Ovary (tissue), 9 donors: Measurements from ENCODE around the gene H2BK1. TPM values are rescaled to one million over a fixed set of nuclear protein-coding genes. Genes with fewer than 3 reads are reported as not detected.

Experiments
- DNase-seq, 5 donors: peaks; one replicate each; pipeline ENCODE4 v3.0.0-alpha.2; 2019 to 2020
- H3K27ac ChIP-seq, 2 donors: fragments of 200-600 bp; one replicate each; pipeline versions ENCODE4 v1.5.1 to v1.8.0; 2019 to 2022
- H3K27me3 ChIP-seq: fragments of 200-600 bp; one replicate; pipeline ENCODE4 v1.8.0; 2022
- H3K36me3 ChIP-seq: fragments of 200-600 bp; sonication (generic); one replicate; pipeline ENCODE4 v1.5.1; 2019
- H3K4me1 ChIP-seq: one replicate; pipeline ENCODE4 v1.8.1; 2013; ENCODE audit warnings: mild to moderate bottlenecking, moderate library complexity; ENCODE audit not compliant: insufficient read depth
- H3K4me3 ChIP-seq: fragments of 200-600 bp; sonication (generic); one replicate; pipeline ENCODE4 v1.5.1; 2017
- H3K9me3 ChIP-seq, 2 donors: fragments of 200-600 bp in 1 of 2; sonication (generic) in 1 of 2; one replicate each; pipeline versions ENCODE4 v1.5.1 to v1.8.1; 2013 to 2019; ENCODE audit warnings: mild to moderate bottlenecking in 1 of 2, moderate library complexity in 1 of 2
- EP300 ChIP-seq: sonication (generic); formaldehyde crosslinking; IDR thresholded peaks from one replicate; pipeline ENCODE4 v1.6.1; 2017; ENCODE audit warnings: antibody characterized with exemption
- POLR2A ChIP-seq: fragments of 450-650 bp; IDR thresholded peaks from one replicate; pipeline ENCODE4 v1.6.1; 2017; ENCODE audit warnings: antibody characterized with exemption, mild to moderate bottlenecking, moderate library complexity
- WGBS, 3 donors: extraction: QIAGEN DNeasy Blood & Tissue Kit in 1 of 3; methylation state at CpG; one replicate each; pipeline versions ENCODE4 v1.1.5 to v1.1.7; 2013 to 2017; 5-methylcytosine and 5-hydroxymethylcytosine counted together
- intact Hi-C, 4 donors: fragments of 100-400 bp; cut with DNase I; formaldehyde crosslinking; loops; one replicate each; pipeline versions ENCODE4 v1.11.0 to v1.15.1; 2022 to 2023
- polyA plus RNA-seq, 2 donors: library from polyadenylated mRNA; stranded (reverse); fragments of 200-250 nt in 1 of 2; fragments of 350-450 nt in 1 of 2; fragmentation: Illumina TruSeq in 1 of 2; extraction: RNeasy Lipid Tissue Mini Kit (QIAGEN cat#74804) in 1 of 2; gene quantifications; one replicate each; pipeline ENCODE4 v1.2.3, GENCODE V29; 2013 to 2014
- total RNA-seq, 7 donors: library from RNA; depleted of rRNA in 2 of 7; stranded (reverse); fragments of >200 nt in 2 of 7; fragmentation: NEBNext Ultra II Directional in 3 of 7; extraction: Animal tissue kit (Norgen Biotek cat#: 25700) in 3 of 7; gene quantifications; one replicate each; pipeline versions ENCODE4 v1.1.0 to v1.2.4, GENCODE V29; 2016 to 2023
- TF ChIP-seq, protein P1 (sequence below), 3 donors: fragments of 450-650 bp in 2 of 3; fragments of 200-600 bp in 1 of 3; IDR thresholded peaks; one replicate each; pipeline versions ENCODE4 v1.5.1 to v1.8.0; 2016 to 2022; ENCODE audit warnings: antibody characterized with exemption in 3 of 3, mild to moderate bottlenecking in 1 of 3
- donor health status: DM: no; HTN: no; CAD: no; lungs with moderate emphysema.
- donor health status: DM: no; HTN: no; CAD: no.
- donor health status: Bipolar disorder and iron deficiency.
- donor health status: DM: yes; HTN: yes; CAD: no.
- donor health status: DM: no; HTN: no; CAD: no.
- donor health status: DM: yes; HTN: yes; CAD: no.

H2BK1 gene
- total and polyA plus RNA-seq, 9 donors, result 0.36 to 1.3 (median 1.0) TPM; not detected in 5

GRCh38 chr7:151195616-151196450 is 14.5 kb downstream of the H2BK1 start:
- H3K27me3 ChIP-seq, result no peaks in the 10 kb centered on the region
- intact Hi-C loops, result no loop called here
- no peaks in the 10 kb centered on the region for H3K9me3 ChIP-seq
- no peak overlapping the region for H3K27ac ChIP-seq
- 52 to 68% (median 62%) methylated on average over 19 of the region's 19 CpGs for WGBS, 3 donors
- no peak overlapping the region for H3K4me3 ChIP-seq
- peaks cover 7% of the 10 kb centered on the region for H3K4me1 ChIP-seq
- TF ChIP-seq, protein P1, sequence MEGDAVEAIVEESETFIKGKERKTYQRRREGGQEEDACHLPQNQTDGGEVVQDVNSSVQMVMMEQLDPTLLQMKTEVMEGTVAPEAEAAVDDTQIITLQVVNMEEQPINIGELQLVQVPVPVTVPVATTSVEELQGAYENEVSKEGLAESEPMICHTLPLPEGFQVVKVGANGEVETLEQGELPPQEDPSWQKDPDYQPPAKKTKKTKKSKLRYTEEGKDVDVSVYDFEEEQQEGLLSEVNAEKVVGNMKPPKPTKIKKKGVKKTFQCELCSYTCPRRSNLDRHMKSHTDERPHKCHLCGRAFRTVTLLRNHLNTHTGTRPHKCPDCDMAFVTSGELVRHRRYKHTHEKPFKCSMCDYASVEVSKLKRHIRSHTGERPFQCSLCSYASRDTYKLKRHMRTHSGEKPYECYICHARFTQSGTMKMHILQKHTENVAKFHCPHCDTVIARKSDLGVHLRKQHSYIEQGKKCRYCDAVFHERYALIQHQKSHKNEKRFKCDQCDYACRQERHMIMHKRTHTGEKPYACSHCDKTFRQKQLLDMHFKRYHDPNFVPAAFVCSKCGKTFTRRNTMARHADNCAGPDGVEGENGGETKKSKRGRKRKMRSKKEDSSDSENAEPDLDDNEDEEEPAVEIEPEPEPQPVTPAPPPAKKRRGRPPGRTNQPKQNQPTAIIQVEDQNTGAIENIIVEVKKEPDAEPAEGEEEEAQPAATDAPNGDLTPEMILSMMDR (IDR thresholded peaks at IDR 0.05), result no peak
- no peak for TF ChIP-seq POLR2A
- no peak for TF ChIP-seq EP300
- no peaks in the 10 kb centered on the region for H3K36me3 ChIP-seq
- DNase-seq, result no peak

DNA sequence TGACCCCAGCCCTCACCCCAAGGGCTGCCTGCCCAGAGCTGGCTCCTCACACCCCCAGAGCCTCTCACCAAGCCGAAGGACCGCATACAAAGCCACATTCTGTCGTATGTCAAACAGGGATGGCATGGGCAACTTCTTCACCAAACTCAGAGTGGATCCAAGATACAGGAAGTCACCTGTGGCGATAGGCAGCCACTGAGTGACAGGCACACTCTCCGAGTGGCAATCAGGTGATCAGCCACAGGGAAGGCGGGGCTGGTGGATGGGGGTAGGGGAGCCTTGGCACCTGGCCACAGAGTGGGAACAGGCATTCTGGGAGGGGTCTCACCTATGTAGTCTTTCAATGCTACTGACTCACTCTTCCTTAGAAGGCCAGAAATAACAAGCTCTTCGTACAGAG is 16.1 kb downstream of the H2BK1 start:
- Histone ChIP-seq H3K4me3 (no peak overlapping the region), H3K27me3 (no peaks in the 10 kb centered on the region), H3K9me3 (no peaks in the 10 kb centered on the region), H3K4me1 (no peaks in the 10 kb centered on the region), H3K27ac (no peak overlapping the region), H3K36me3 (no peaks in the 10 kb centered on the region)
- TF ChIP-seq, protein P1 (IDR thresholded peaks at IDR 0.05), result no peak
- TF ChIP-seq POLR2A (no peak), EP300 (no peak)
- 80 to 87% (median 85%) methylated on average over 7 of the region's 7 CpGs for WGBS, 3 donors
- no peak for DNase-seq
- intact Hi-C loops, result no loop called here

- H3K4me3 ChIP-seq, result no peak overlapping the region
- intact Hi-C loops, result no loop called here
- no peaks in the 10 kb centered on the region for H3K9me3 ChIP-seq
- WGBS, 3 donors, result 88 to 90% (median 88%) methylated on average over 14 of the region's 14 CpGs
- no peaks in the 10 kb centered on the region for H3K36me3 ChIP-seq
- H3K27me3 ChIP-seq, result no peaks in the 10 kb centered on the region
- no peak overlapping the region for H3K27ac ChIP-seq
- H3K4me1 ChIP-seq, result no peaks in the 10 kb centered on the region
- no peak for DNase-seq
- TF ChIP-seq POLR2A (no peak), EP300 (no peak)
- TF ChIP-seq, protein P1 (IDR thresholded peaks at IDR 0.05), result no peak
Observed at GRCh38 chr7:151193203-151193978, 16.9 kb downstream of the H2BK1 start.

DNA sequence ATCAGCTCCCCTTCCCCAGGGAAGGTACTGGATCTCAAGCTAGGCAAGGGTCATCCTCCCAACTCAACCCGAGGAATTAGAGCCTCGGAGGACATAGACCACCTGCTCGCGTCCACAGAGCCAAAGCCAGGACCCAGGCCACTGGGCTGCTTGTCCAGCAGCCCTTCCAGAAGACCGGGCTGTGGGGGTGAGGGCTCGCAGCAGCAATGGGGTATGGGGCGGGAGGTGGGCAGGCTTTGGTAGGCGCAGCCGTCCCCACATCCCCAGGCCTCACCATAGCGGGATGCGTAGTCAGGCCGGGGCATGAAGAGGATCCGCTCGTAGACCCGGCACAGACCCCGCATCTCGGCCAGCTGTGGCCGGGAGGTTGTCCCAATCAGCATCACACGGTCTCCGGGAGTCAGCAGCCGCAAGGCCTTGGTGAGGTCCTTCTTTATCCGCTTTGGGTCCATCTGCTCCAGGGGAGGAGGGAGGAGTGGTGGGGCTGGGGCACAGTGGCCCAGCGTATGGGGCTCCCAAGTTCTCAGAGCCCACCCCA is 18.2 kb downstream of the H2BK1 start:
- no peaks in the 10 kb centered on the region for H3K9me3 ChIP-seq
- 90 to 92% (median 92%) methylated on average over 15 to 23 of the region's 23 CpGs for WGBS, 3 donors
- H3K4me1 ChIP-seq, result no peaks in the 10 kb centered on the region
- no peak overlapping the region for H3K27ac ChIP-seq
- no peaks in the 10 kb centered on the region for H3K36me3 ChIP-seq
- TF ChIP-seq, protein P1 (IDR thresholded peaks at IDR 0.05), result no peak
- TF ChIP-seq EP300 (no peak), POLR2A (no peak)
- DNase-seq, result no peak
- intact Hi-C loops, result no loop called here
- H3K27me3 ChIP-seq, result no peaks in the 10 kb centered on the region
- no peak overlapping the region for H3K4me3 ChIP-seq
